COR-L47 (cell line): Measurements from ENCODE around the gene ATP8B3.
"Not testable (repeated sequence)": the region's sequence is repeated elsewhere in the genome, so short reads cannot be mapped to it uniquely, and the experiment has no call there.

Experiments
- DNase-seq: peaks from one replicate; lab custom pipeline; 2025; lab: John Stamatoyannopoulos, UW

ATP8B3 gene

GRCh38 chr19:1770866-1771576 is 41.1 kb downstream of the ATP8B3 start:
- no peak for DNase-seq

GRCh38 chr19:1769645-1769985 is 42.5 kb downstream of the ATP8B3 start:
- DNase-seq = no peak

GRCh38 chr19:1768918-1769644 is 43.0 kb downstream of the ATP8B3 start:
- no peak for DNase-seq

GRCh38 chr19:1768248-1768647 is 43.8 kb downstream of the ATP8B3 start:
- DNase-seq = no peak

- no peak for DNase-seq
These were observed 44.6 kb downstream of the ATP8B3 start for GRCh38 chr19:1767464-1767933.

- DNase-seq = no peak
These were observed 45.2 kb downstream of the ATP8B3 start for GRCh38 chr19:1766800-1767352.

- DNase-seq = no peak
These were observed 45.9 kb downstream of the ATP8B3 start for GRCh38 chr19:1765904-1766799.

- DNase-seq = no peak
These were observed 46.7 kb downstream of the ATP8B3 start for GRCh38 chr19:1765232-1765903.

GRCh38 chr19:1764729-1765128 is 47.3 kb downstream of the ATP8B3 start:
- no peak for DNase-seq

GRCh38 chr19:1763648-1764639 is 48.1 kb downstream of the ATP8B3 start:
- no peak for DNase-seq

GRCh38 chr19:1762243-1763117 is 49.6 kb downstream of the ATP8B3 start:
- no peak for DNase-seq

GRCh38 chr19:1761528-1762242 is 50.4 kb downstream of the ATP8B3 start:
- no peak for DNase-seq

GRCh38 chr19:1760786-1761527 is 51.1 kb downstream of the ATP8B3 start:
- DNase-seq = not testable (repeated sequence)

- no peak for DNase-seq
These were observed 52.1 kb downstream of the ATP8B3 start for GRCh38 chr19:1760020-1760419.

GRCh38 chr19:1758959-1759903 is 52.8 kb downstream of the ATP8B3 start:
- no peak for DNase-seq

GRCh38 chr19:1758231-1758577 is 53.9 kb downstream of the ATP8B3 start:
- no peak for DNase-seq
